ENCODE data around the gene MLIP. TPM values are rescaled to one million over a fixed set of nuclear protein-coding genes. Genes with fewer than 3 reads are reported as not detected.
A peak's percentile ranks its signal among the peaks of the same experiment; 100 is the strongest.

MLIP gene
- total and polyA plus RNA-seq, 4 donors, result 2.0 to 6.0 (median 3.2) TPM

GRCh38 chr6:54072635-54073313 is 38.5 kb upstream of the MLIP start:
- no peak for DNase-seq (ENCODE audit: low spot score)
- peaks cover 0 to 19% (median 8%) of the 10 kb centered on the region in 4 donors for H3K4me1 ChIP-seq (ENCODE audit: control insufficient read depth in 4 of 4, insufficient read depth in 4 of 4, low read length in 3 of 4)
- no peak overlapping the region for H3K27ac ChIP-seq (ENCODE audit: low read depth in 1 of 2, low read length in 2 of 2)
- WGBS, result 66% methylated on average over 2 of the region's 2 CpGs
- no peaks in the 10 kb centered on the region for H3K9me3 ChIP-seq (ENCODE audit: control insufficient read depth in 4 of 4, low read length in 3 of 4)
- no peak overlapping the region for H3K9ac ChIP-seq (ENCODE audit: low read depth in 1 of 2, low read length in 2 of 2)
- H3K36me3 ChIP-seq (ENCODE audit: control insufficient read depth in 4 of 4, insufficient read depth in 3 of 4, low read depth in 1 of 4, low read length in 3 of 4), result no peaks in the 10 kb centered on the region
- H3K4me3 ChIP-seq (ENCODE audit: low read depth in 1 of 3, low read length in 3 of 3), result no peak overlapping the region
- TF ChIP-seq HNF4G (IDR thresholded peaks at IDR 0.05) (no peak), CTCF (IDR thresholded peaks at IDR 0.05; ENCODE audit: low read depth, low read length, missing input control) (no peak), HNF4A (conservative IDR thresholded peaks at IDR 0.05) (peak; percentile 32 to 70), ATF3 (IDR thresholded peaks at IDR 0.05) (no peak), RAD21 (IDR thresholded peaks at IDR 0.05) (peak; percentile 13 to 63), FOXA1 (IDR thresholded peaks at IDR 0.05) (no peak), TAF1 (conservative IDR thresholded peaks at IDR 0.05) (no peak), REST (IDR thresholded peaks at IDR 0.05) (no peak), ZBTB33 (IDR thresholded peaks at IDR 0.05) (no peak), MAX (IDR thresholded peaks at IDR 0.05) (no peak), SP1 (IDR thresholded peaks at IDR 0.05) (peak; percentile 66), FOXA2 (IDR thresholded peaks at IDR 0.05) (peak; percentile 36), RXRA (IDR thresholded peaks at IDR 0.05) (peak; percentile 36 to 51), YY1 (IDR thresholded peaks at IDR 0.05) (peak; percentile 53), EGR1 (IDR thresholded peaks at IDR 0.05; ENCODE audit: low read depth in 2 of 2) (no peak)
- H3K27me3 ChIP-seq (ENCODE audit: control insufficient read depth in 4 of 4, insufficient read depth in 4 of 4, low read length in 3 of 4), result no peaks in the 10 kb centered on the region

- Histone ChIP-seq H3K4me3 (ENCODE audit: low read depth in 1 of 3, low read length in 3 of 3) (no peak overlapping the region), H3K4me1 (ENCODE audit: control insufficient read depth in 4 of 4, insufficient read depth in 4 of 4, low read length in 3 of 4) (peaks cover 0 to 19% (median 8%) of the 10 kb centered on the region in 4 donors), H3K9me3 (ENCODE audit: control insufficient read depth in 4 of 4, low read length in 3 of 4) (no peaks in the 10 kb centered on the region), H3K9ac (ENCODE audit: low read depth in 1 of 2, low read length in 2 of 2) (no peak overlapping the region), H3K27ac (ENCODE audit: low read depth in 1 of 2, low read length in 2 of 2) (no peak overlapping the region), H3K36me3 (ENCODE audit: control insufficient read depth in 4 of 4, insufficient read depth in 3 of 4, low read depth in 1 of 4, low read length in 3 of 4) (no peaks in the 10 kb centered on the region), H3K27me3 (ENCODE audit: control insufficient read depth in 4 of 4, insufficient read depth in 4 of 4, low read length in 3 of 4) (no peaks in the 10 kb centered on the region)
- DNase-seq (ENCODE audit: low spot score), result no peak
- TF ChIP-seq EGR1 (IDR thresholded peaks at IDR 0.05; ENCODE audit: low read depth in 2 of 2) (no peak), SP1 (IDR thresholded peaks at IDR 0.05) (no peak), YY1 (IDR thresholded peaks at IDR 0.05) (no peak), FOXA1 (IDR thresholded peaks at IDR 0.05) (no peak), ZBTB33 (IDR thresholded peaks at IDR 0.05) (no peak), TAF1 (conservative IDR thresholded peaks at IDR 0.05) (no peak), HNF4G (IDR thresholded peaks at IDR 0.05) (no peak), RXRA (IDR thresholded peaks at IDR 0.05) (no peak), MAX (IDR thresholded peaks at IDR 0.05) (no peak), CTCF (IDR thresholded peaks at IDR 0.05; ENCODE audit: low read depth, low read length, missing input control) (no peak), ATF3 (IDR thresholded peaks at IDR 0.05) (no peak)
- WGBS, result 95% methylated on average over 2 of the region's 2 CpGs
These were observed 37.8 kb upstream of the MLIP start for GRCh38 chr6:54073487-54073886.
